Right kidney (tissue), 1 donor: ENCODE results near the gene EPHA4.

Experiments
- DNase-seq: peaks from one replicate; pipeline ENCODE4 v3.0.0-alpha.2; 2016

Gene EPHA4

DNA sequence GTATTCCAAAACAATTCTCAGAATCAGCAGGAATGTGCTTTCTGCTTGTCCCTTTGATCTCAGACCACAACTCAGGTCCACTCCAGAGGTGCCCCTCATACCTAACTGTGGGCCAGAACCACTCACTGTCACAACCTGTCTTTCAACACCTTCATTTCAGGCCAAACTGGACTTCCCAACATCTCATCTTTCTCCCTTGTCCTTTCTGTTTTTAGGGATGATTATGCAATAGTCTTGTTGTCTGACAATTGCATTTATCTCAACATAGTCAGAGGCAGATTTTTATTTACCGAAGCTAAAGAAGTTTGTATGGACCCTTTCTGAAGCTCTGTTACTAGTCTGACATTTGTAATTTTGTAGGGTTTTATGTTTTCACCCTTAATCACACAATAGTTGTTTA, 95.9 kb downstream of the EPHA4 start:
- no peak for DNase-seq

DNA sequence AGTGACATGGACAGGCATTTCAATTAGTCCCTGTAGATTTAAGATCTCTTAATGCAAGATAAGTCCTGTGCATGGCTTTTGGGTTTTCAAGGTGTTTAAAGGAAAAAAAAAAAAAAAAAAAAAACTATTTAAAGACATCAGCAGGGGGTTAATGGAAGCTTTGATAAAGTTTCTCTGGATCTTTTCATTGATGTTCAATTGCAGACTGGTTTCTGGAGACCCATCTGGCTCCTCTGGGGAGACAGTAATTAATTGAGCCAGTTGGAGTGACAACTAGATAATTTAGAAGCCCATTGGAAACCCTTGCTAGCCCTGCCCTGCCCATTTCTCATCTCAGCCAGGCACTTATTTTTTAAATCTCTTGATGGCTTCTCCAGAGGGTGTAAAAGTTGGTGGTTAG, 98.7 kb downstream of the EPHA4 start:
- DNase-seq: no peak

DNA sequence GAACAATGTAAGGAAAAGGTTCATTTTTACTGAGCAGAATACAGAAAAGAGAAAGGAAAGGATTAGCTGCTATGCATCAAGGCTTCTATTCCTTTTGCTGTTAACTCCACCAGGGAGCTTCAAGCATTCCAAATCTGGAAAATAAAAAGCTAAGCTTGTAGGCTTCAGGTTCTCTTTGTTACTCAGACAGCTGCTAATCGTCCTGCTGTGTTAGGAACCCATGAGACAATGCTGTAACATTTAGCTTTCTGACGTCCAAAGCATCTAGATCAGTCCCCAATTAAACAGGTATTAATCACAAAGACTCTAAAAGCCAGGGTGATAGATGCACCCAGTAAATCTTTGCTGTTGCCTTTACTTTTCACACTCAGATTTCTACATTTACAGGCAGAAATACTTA, 103.8 kb downstream of the EPHA4 start:
- no peak for DNase-seq

DNA sequence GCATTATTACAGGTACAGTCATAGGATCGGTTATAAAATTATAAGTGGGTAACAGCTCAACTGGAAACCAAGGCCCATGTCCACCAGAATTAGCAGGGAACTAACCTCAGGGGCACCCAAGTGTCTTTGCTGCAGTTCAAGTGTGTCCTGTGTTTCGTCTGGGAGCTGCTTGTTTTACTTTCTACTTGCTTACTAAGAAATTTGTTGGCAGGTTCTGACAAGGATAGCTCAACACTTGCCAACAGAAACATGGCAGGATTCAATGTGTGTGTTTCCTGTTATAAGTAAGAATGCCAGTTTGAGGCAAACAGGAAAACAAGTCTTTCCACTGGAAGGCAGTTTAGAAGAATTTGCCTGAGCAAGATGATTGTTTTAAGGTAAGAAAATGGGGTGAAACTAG, 104.5 kb downstream of the EPHA4 start:
- DNase-seq: no peak

DNA sequence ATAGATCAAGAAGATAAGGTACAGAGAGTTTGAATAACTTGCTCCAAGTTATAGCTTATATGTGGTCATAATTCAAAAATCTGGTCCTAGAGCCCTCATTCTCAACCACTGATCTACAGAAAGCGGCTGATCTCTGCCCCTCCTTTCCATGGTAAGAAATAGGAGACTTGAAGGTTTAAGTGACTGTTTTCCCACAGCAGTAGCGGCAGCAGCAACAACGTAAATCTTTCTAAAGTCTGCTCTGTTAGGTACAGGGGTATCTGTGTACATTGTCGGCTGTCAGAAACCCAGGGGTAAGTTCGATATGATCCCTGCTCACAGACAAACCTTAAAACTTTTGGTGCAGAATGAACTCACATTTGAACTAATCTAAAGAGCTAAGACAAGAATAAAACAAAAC, 105.4 kb downstream of the EPHA4 start:
- DNase-seq: no peak

DNA sequence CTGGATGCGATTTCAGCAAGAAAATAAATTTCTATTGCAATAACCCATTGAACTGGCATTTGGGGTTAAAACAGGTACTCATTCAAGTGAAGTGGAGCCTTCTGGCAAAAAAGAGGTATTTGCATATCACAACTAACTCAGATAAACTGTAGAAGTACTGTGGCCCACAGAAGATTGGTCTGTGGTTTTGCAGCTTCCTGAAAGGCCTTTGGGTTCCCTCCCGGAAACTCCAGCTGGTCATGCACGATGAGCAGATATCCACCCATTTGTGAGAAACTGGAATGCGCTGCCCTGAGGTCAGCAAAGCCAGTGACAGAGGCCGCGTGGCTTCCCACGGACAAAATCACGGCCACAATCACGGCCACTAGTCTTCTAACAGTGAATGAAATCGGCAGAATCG, 106.3 kb downstream of the EPHA4 start:
- DNase-seq: no peak

DNA sequence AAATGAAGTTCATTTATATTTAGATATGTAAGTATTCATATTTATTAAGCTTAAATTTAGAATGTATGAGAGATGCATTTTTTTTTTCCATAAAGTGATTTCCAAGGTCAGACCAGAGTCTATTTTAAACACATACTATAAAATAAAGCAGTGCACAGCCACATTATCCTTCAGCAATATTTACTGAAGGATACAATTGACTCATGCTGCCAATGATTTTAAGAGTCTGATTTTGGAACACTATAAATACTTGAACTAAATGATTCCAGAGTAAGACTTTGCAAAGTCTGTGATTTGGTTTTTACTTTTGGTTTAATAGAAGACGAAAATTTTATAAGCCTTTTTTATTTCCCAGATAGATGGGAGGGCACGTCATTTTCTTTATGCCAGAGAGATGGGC, 107.1 kb downstream of the EPHA4 start:
- DNase-seq: no peak

DNA sequence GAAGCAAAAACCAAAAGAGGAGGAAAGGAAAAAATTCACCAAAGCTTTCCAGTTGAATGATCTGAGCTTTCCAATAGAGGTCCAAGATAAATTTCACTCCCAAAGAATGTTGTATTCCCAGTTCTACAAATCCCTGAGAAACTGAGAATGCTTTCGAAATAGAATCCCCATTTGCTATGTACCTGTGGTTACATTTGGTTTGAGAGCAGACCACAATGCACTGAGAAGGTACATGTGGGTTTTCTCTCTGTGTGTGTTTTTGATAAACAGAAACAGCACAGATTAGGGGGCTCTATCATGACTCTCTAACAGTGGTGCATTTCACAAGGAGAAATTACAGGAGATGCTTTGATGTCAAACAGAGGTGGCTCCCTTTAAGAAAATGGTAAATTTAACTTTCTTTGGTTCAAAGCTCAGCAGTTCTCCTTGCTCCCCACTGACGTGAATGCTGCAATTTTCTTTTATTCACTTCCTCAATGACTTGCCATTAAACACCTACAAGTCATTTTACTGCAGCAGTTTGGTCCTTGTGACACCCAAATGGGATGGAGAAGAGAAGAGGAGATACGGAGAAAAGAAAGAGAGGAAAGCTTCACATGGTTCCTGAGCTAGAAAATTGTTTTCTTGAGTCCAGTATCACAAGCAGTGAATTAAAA, 108.7 kb downstream of the EPHA4 start:
- no peak for DNase-seq

DNA sequence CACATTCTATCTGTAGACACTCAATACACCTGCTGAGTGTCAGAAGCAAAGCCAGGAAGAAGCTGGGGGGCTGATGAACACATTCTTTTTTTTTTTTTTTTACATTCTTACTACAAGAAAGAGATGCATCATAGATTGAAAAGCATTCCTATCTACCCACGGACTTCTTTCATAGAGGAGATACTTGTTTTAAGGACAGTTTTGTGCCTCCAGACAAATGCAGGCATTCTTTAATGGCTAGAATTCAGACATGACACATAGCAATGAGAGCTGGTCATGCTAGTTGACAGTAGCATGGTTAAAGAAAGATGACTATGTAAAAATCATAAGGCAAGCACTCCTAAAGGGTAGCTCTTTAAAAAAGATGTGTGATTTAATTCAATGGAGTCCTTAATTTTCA, 110.2 kb downstream of the EPHA4 start:
- DNase-seq: no peak

DNA sequence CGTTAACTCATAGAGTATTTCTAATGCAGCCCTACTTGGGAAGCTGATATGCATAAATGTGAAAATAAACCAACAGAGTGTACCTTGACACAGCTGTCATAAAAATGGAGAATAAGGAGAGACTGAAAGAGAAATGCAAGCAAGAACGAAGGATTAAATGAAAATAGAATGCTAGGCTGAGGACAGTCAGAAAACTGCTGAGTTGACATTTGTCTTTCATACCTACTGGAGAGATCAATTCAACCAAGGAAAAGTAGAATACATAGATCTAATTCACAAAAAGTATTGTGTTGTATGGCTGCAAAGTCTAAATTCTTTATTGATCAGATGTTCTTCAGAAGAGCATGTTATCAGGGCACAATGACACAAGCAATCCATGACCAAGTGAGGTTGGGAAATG, 112.0 kb downstream of the EPHA4 start:
- no peak for DNase-seq

DNA sequence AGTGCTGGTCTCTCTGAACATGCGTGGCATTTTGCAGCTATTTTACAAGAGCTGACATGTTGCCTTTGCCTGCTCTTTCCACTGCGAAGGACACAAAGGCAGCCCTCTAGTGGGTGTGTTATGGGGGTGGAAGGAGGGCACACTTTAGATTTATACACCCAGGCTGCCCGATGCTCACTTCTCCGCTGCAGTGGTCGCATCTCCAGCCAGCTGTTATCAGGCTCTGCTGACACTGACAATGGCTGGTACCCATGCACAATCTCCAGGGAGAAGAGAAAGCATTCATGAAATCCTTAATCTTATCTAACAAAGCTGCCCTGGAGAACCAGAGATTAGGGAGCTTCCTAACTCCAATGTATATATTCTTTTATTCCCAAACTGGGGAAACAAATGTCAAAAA, 113.5 kb downstream of the EPHA4 start:
- no peak for DNase-seq

DNA sequence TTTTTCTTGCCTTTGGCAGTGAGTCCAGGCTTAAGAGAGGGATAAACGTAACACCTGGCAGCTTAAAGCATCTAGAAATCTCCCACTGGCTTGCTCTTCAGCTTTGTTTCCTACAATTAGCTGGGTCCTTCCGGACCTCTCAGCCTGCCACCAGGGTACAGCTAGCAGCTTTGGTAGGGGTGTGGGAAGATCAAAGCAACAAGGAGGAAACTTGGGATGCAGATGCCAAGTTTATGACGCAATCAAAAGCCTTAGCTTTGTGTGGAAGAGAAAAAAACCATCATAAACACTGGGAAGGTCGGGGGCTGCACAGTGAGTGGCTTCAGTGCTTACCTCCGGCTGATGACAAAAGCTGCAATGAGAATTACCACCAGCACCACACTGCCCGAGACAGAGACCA, 116.9 kb downstream of the EPHA4 start:
- no peak for DNase-seq

DNA sequence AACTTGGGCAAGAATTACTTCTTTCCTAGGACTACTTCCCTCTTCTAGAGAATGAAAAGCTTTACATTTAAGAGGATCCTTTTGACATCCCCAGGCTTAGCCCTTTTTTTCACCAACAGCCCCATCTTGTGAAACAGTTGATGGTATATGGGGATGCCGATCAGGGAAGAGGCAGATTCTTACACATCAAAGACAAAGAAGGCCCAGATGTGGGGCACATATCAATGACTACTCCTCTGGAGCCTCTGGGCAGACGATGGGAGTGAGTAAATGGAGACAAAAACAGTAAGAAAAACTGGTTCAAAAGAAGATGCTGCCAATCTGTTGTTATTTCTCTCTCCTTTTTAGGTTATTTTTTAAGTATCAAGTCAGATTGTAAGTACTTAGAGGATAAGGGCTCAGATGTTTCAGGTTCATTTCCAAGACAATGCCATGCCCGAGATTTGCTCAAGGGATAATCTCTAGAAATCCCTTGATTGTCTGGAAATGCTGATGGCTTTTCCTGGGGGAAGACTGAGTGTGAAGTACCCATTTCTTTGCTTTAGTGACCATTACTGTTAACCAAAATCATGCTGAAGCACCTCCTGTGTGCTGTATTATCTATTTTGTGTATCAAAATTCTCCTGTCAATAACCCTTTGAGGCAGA, 117.5 kb downstream of the EPHA4 start:
- DNase-seq: no peak

DNA sequence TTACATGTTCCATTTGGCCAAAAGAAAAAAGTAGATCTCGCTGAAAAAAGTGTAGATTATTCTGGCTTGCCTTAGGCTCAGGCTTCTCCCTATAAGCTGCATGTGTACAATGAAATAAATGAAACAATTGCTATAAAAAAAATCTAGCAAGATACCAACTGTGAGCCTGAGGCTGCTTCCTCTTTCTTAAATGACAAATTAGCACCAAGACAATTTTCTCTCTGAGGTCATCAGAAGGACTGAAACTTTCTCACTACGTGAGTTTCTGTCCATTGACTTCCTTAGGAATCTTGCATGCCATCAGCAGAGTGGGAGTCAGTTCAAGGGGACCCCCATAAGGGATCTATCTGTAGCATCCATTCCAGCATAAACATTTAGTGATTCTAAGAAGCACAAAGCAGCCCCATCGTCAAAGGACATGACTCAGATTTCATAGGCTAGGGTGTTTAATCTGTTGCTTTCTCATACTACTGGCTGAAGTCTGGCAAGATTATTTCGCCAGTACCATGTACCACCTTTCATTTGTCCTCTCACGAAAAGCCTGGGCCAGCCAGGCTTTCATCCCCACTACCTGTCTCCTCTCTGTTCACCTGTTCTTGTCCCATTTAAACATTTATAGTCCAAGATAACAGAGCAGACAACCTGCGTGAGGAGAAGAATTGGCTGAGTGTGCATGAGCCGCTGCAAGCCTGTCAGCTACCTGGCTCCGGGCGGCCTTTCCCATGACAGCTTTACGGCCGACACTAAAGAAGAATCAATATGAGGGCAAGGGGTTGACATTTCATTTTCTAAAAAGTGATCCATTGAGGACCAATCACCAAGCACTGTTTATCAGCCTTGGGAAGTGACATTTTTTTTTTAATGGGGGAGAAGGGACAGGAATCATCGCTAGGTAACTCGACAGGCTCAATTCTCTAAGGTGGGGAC, 120.0 kb downstream of the EPHA4 start:
- no peak for DNase-seq

DNA sequence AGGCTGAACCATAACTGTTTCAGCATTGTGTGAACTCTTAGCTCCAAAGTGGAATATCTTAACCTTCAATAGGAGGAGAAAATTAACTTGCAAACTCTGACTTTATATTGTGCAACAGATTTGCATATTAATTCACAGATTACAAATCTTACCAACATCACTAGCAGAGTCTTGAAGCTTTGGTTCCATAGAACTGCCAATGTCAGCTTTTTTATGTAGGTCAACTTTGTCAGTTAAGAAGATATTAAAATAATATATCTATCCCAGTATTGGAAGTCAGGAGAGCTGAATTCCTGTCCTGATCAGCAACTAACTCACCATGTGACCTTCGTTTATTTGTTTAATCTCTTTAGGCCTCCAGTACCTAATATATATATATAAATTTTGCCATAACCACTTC, 121.8 kb downstream of the EPHA4 start:
- DNase-seq: no peak

DNA sequence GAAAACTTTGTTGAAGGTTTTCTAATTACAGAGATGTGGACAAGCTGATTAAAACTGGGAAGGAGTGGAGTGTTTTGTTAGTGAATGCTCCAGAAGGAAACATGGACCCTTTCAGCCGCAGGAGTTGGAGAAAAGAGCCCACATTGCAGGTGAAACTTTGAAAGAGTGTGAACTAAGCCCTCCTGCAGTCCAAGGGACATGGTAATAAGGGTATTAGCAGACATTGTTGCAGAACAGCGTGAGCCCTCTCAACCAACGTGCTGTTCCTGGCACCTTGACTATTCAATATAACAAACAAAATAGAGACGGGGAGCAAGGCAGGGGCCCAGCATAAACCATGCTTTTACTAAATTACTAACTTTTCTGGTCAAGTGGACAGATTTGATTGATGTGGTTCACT, 122.7 kb downstream of the EPHA4 start:
- DNase-seq: no peak

DNA sequence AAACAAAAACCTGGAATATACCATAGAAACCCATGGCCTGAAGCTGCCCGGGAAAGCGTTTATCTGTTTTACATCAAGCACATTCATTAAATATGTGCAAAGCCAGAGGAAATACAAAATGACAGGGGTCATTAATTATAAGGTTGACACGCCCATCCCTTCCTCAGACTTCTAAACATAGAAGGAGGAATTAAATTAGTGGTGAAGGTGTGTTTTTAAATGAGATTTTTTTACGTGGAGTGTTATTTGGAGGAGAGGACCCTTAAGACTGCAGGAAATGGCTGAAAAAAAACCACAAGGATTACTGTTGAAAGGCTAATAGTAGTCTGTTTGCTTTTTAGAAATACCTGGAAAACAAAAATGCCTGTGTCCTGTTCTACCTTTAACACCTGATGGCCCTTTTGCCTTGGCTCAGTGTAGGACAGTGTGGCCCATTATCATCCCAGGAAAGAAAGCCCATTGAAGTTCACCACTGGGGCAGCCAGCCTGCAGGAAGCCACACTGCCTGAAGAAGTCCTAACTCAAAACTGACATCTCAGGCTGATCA, 123.2 kb downstream of the EPHA4 start:
- DNase-seq: no peak

DNA sequence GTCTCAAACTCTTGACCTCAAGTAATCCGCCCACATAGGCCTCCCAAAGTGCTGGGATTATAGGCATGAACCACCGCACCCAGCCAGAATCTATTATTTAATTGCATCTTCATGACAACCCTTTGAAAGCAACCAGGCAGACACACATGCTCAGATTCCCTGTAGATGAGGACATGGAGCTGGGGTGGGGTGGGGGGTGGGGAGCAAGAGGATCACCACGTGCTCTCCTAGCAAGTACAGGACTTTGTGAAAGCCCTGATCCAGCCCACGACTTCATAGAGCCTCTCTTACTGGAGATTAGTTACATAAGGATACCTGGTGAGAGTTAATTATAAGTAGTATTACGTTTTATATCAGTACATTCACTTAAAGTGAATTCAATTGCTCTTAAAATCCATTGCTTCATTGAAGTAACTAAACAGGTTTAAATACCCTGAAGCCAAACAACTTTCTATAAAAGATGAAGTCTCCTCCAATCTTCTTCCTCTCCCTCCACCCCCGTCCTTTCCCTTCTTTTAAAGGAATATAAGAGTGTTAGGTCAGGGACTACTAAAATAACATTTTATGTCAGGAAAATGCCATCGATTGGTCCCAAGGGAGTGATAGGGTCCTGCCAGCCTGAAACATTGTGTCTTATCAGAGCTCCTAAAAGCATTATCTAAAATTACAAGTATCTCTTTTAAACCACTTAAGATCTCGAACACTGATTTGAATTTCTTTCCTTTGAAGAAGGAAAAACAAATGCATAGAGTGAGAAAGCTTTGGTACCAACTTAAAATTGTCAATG, 123.9 kb downstream of the EPHA4 start:
- DNase-seq: no peak

DNA sequence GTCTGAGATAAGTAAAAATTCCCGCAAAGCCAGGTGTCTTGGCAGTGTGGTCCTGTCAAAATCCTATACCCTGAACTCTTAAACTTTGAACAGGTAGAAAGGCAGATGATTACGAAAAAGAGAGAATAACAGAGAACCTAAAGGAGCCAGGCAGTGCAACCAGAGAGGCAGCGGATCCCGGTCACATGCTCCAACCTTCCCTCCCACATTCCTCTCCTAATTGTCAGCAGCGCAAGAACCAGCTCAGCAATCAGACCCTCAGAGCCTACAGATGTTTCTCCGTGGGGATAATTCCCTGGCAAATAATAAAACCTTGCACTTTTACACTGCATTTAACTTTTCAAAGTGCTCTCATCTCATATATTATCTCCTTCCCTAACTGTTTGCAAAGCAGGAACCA, 124.8 kb downstream of the EPHA4 start:
- no peak for DNase-seq

DNA sequence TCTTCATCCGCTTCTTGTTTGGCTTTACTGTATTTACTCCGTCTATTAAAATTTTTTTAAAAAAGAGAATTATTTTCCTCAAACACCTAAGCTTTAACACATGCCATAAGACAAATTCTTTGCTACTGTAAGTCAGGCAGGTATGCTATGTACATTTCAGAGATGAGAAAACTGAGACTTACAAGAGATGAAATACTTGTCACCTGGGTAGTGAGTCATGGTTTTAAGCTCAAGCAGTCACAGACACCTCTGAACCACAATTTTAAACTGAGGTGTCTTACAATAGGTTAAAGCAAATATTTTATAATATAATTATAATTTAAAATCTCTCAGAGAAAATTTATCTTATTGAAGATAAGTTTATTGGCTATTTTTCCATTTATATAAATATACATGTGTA, 126.0 kb downstream of the EPHA4 start:
- DNase-seq: no peak

DNA sequence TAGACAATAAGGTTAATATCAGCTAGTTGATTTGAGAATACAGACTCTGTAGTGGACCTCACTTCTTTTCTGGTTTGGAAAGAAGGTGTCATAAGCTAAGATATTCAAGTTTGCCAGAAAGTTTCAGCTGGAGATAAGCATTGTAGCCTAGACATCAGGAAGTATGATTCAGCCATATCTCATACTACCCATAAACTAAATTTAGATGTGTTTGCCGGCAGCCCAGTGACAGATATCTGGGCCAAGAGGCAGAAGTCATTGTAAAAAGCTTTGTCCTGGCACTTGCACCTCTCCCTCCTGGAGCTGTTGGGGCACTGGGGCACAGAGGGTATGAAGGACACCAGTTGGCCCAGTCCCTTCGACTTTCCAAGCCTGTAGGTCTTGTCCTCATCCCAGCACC, 128.0 kb downstream of the EPHA4 start:
- DNase-seq: no peak

DNA sequence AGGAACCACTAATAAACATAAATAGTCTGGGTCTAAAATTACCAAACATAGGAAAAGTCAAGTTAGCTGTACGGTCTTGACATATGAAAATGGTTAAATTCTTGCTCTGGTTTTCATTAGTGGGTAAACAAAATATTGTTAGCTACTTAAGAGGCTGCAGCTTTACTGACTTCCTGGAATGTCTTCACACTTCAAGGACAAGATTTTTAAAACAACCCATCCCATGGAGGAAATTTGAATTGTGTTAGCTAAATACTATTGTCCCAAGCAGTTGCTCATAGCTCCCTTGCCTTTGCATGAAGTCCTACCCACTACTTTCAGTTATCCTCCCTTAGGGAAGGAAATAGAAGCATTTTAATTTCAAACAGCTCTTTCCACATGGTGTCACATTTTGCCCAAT, 128.5 kb downstream of the EPHA4 start:
- no peak for DNase-seq

DNA sequence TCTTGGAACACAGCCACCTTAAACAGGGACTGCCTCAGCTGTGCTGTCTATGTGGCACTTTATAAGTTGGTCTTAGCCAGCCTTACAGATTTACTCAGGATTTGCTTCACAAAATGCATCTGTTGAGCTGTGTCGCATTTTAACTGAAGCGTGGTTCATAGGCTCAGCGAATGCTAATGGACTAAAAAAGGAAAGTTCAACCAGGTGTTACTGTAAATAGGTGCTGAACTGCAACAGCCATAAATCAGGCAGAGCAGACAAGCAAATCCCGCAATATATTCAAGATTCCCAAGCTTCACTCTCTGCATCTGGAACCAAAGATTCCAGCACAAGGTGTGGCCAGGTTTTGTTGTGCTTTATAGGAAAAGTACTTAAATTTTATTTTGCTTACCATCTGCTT, 130.0 kb downstream of the EPHA4 start:
- DNase-seq: no peak
